Prostate gland (tissue), 2 donors: Measurements from ENCODE around the gene POLR1A. TPM values are rescaled to one million over a fixed set of nuclear protein-coding genes. Genes with fewer than 3 reads are reported as not detected.

Source experiments
- DNase-seq: peaks from one replicate; pipeline ENCODE4 v3.0.0-alpha.2; 2019; ENCODE audit warnings: low spot score
- H3K27ac ChIP-seq, 2 donors: fragments of 200-600 bp; sonication (generic); 2 replicates each; pipeline ENCODE4 v1.5.1; 2017 to 2019
- H3K27me3 ChIP-seq: fragments of 200-600 bp; sonication (generic); replicated peaks from 2 replicates; pipeline ENCODE4 v1.5.1; 2019; ENCODE audit not compliant: insufficient read depth
- H3K36me3 ChIP-seq, 2 donors: fragments of 200-600 bp; sonication (generic); 1 replicate in 1 of 2; 2 replicates in 1 of 2; pipeline versions ENCODE4 v1.5.1 to v1.8.1; 2017 to 2019
- H3K4me1 ChIP-seq: fragments of 200-600 bp; sonication (generic); replicated peaks from 2 replicates; pipeline ENCODE4 v1.5.1; 2019
- H3K4me3 ChIP-seq, 2 donors: fragments of 200-600 bp; sonication (generic); 2 replicates each; pipeline ENCODE4 v1.5.1; 2017 to 2019
- H3K9me3 ChIP-seq: fragments of 200-600 bp; sonication (generic); 2 replicates; pipeline ENCODE4 v1.5.1; 2017
- CTCF ChIP-seq, 4 experiments: fragments of 200-600 bp in 2 of 4; fragments of 450-650 bp in 2 of 4; sonication (generic) in 2 of 4; IDR thresholded peaks; 1 replicate in 3 of 4; 2 replicates in 1 of 4; pipeline ENCODE4 v1.5.1; 2016 to 2019; ENCODE audit warnings: antibody characterized with exemption in 4 of 4, mild to moderate bottlenecking in 2 of 4, moderate library complexity in 2 of 4
- POLR2A ChIP-seq: fragments of 450-650 bp; IDR thresholded peaks from one replicate; pipeline ENCODE4 v1.6.1; 2016; ENCODE audit warnings: antibody characterized with exemption, mild to moderate bottlenecking
- POLR2AphosphoS5 ChIP-seq: sonication (generic); formaldehyde crosslinking; IDR thresholded peaks from one replicate; pipeline ENCODE4 v1.6.1; 2017; ENCODE audit warnings: antibody characterized with exemption
- WGBS: methylation state at CpG from one replicate; pipeline ENCODE4 v1.1.5; 2018; 5-methylcytosine and 5-hydroxymethylcytosine counted together
- intact Hi-C: fragments of 100-400 bp; cut with DNase I; formaldehyde crosslinking; loops from one replicate; pipeline ENCODE4 v1.14.2; 2022
- total RNA-seq, 2 donors: library from RNA; depleted of rRNA; stranded (reverse); fragments of >200 nt; gene quantifications; one replicate each; pipeline ENCODE4 v1.1.0, GENCODE V29; 2016

Gene POLR1A
- total RNA-seq, 2 donors from 2014 or later: 13.0 to 27.4 TPM

GRCh38 chr2:86006524-86006923, 99.2 kb downstream of the POLR1A start:
- WGBS: 88% methylated on average over 2 of the region's 2 CpGs
- Histone ChIP-seq H3K27ac (no peak overlapping the region), H3K27me3 (no peaks in the 10 kb centered on the region), H3K4me3 (no peak overlapping the region), H3K9me3 (no peaks in the 10 kb centered on the region), H3K36me3 (no peaks in the 10 kb centered on the region), H3K4me1 (no peaks in the 10 kb centered on the region)
- intact Hi-C loops: no loop called here
- TF ChIP-seq CTCF (IDR thresholded peaks at IDR 0.05) (no peak), POLR2AphosphoS5 (no peak), POLR2A (no peak)
- DNase-seq: no peak

- no peak for TF ChIP-seq POLR2A
- no peak for TF ChIP-seq CTCF (IDR thresholded peaks at IDR 0.05)
- TF ChIP-seq POLR2AphosphoS5: no peak
- Histone ChIP-seq H3K9me3 (no peaks in the 10 kb centered on the region), H3K27me3 (no peaks in the 10 kb centered on the region), H3K36me3 (no peaks in the 10 kb centered on the region), H3K4me3 (no peak overlapping the region), H3K4me1 (no peaks in the 10 kb centered on the region), H3K27ac (no peak overlapping the region)
- intact Hi-C loops: no loop called here
- no peak for DNase-seq
- 92% methylated on average over 3 of the region's 3 CpGs for WGBS
These were observed 101.7 kb downstream of the POLR1A start for GRCh38 chr2:86003967-86004366.

- intact Hi-C loops: no loop called here
- Histone ChIP-seq H3K4me1 (no peaks in the 10 kb centered on the region), H3K4me3 (no peak overlapping the region), H3K36me3 (no peaks in the 10 kb centered on the region), H3K27ac (no peak overlapping the region), H3K27me3 (no peaks in the 10 kb centered on the region), H3K9me3 (no peaks in the 10 kb centered on the region)
- DNase-seq: no peak
- TF ChIP-seq POLR2AphosphoS5: no peak
- no peak for TF ChIP-seq CTCF (IDR thresholded peaks at IDR 0.05)
- no peak for TF ChIP-seq POLR2A
- WGBS: 90% methylated on average over 1 of the region's 1 CpG
These were observed 102.6 kb downstream of the POLR1A start for GRCh38 chr2:86003104-86003503.

- Histone ChIP-seq H3K4me1 (no peaks in the 10 kb centered on the region), H3K27ac (no peak overlapping the region), H3K27me3 (no peaks in the 10 kb centered on the region), H3K4me3 (no peak overlapping the region), H3K36me3 (no peaks in the 10 kb centered on the region), H3K9me3 (no peaks in the 10 kb centered on the region)
- 92% methylated on average over 4 of the region's 4 CpGs for WGBS
- intact Hi-C loops: no loop called here
- TF ChIP-seq CTCF (IDR thresholded peaks at IDR 0.05) (no peak), POLR2AphosphoS5 (no peak), POLR2A (no peak)
- no peak for DNase-seq
These were observed 103.3 kb downstream of the POLR1A start for GRCh38 chr2:86002375-86002774.

- H3K27ac ChIP-seq: no peak overlapping the region
These were observed 104.4 kb downstream of the POLR1A start for GRCh38 chr2:86001326-86001725.

More at GRCh38 chr2:86001326-86001725, 104.4 kb downstream of the POLR1A start:
- intact Hi-C loops: no loop called here
- Histone ChIP-seq H3K27me3 (no peaks in the 10 kb centered on the region), H3K4me3 (no peak overlapping the region), H3K9me3 (no peaks in the 10 kb centered on the region), H3K36me3 (no peaks in the 10 kb centered on the region), H3K4me1 (no peaks in the 10 kb centered on the region)
- WGBS: 94% methylated on average over 1 of the region's 1 CpG
- DNase-seq: no peak
- TF ChIP-seq CTCF (IDR thresholded peaks at IDR 0.05) (no peak), POLR2AphosphoS5 (no peak), POLR2A (no peak)
